ENCODE measurements around the gene GNG4. TPM values are rescaled to one million over a fixed set of nuclear protein-coding genes. Genes with fewer than 3 reads are reported as not detected.
A peak's percentile ranks its signal among the peaks of the same experiment; 100 is the strongest.

The GNG4 gene
- 3.5 and 5.5 TPM in 2 replicates for total RNA-seq (2022)
- Bru-seq, nascent RNA, result percentile 41 among the genes with signal in this experiment
- BruChase-seq, experiment 1, labeled RNA remaining after a 2-hour chase, result percentile 40 among the genes with signal in this experiment
- BruChase-seq, experiment 2, labeled RNA remaining after a 6-hour chase, result percentile 41 among the genes with signal in this experiment
- long read RNA-seq, full-length matches to known transcripts, result 12 of 15 reads
- long read RNA-seq, partial matches to known transcripts, result 0 of 15 reads
- long read RNA-seq, other reads (novel, unspliced or antisense), result 3 of 15 reads

GRCh38 chr1:235649368-235650163 lies at the start of gene GNG4:
GNG4 (minus strand) TSS chr1:235649784; CDS start chr1:235583838, 65,946 bp downstream.
- peaks cover 4% of the 10 kb centered on the region for H3K27me3 Mint-ChIP-seq (ENCODE audit: insufficient read depth, unreplicated experiment)
- H3K4me1 Mint-ChIP-seq (ENCODE audit: low read depth, unreplicated experiment), result peaks cover 7% of the 10 kb centered on the region
- peak; percentile 51 to 66 for DNase-seq
- peak within 1 kb of the TSS; percentile 68 for H3K4me3 Mint-ChIP-seq (ENCODE audit: unreplicated experiment)
- H3K36me3 ChIP-seq (ENCODE audit: control insufficient read depth, insufficient read depth, low read length), result no peaks in the 10 kb centered on the region
- intact Hi-C loops (cut with micrococcal nuclease; ENCODE audit: unreplicated experiment), result loop anchor here (5.0 to 10.0 kb wide), 3 partner anchors 83 to 195 kb away; no protein-coding TSS in a partner anchor
- H3K9me3 ChIP-seq, result no peaks in the 10 kb centered on the region
- BruUV-seq (replicated peaks), result no TSS peak
- H3K4me3 ChIP-seq (ENCODE audit: low read depth, low read length), result peak within 1 kb of the TSS; percentile 57
- peaks cover 18% of the 10 kb centered on the region for H3K4me1 ChIP-seq
- ChIA-PET CTCF (interaction anchor here (0.6 kb wide), 1 partner anchor 146 kb away, joined by 4 read pairs; the partner anchor contains the start of gene B3GALNT2), POLR2A (interaction anchor here (0.6 to 0.7 kb wide), 2 partner anchors 61 to 144 kb away, joined by 4 to 6 read pairs; no protein-coding TSS in a partner anchor)
- TF ChIP-seq CTCF (IDR thresholded peaks at IDR 0.05; ENCODE audit: insufficient read depth in 1 of 2, low read depth in 1 of 2, low read length in 1 of 2, severe bottlenecking in 1 of 2, unreplicated experiment in 1 of 2), result no peak
- no peaks in the 10 kb centered on the region for H3K36me3 Mint-ChIP-seq (ENCODE audit: insufficient read depth, unreplicated experiment)
- H3K9me3 Mint-ChIP-seq (ENCODE audit: unreplicated experiment), result no peaks in the 10 kb centered on the region
- no peaks in the 10 kb centered on the region for H3K27me3 ChIP-seq (replicated peaks; ENCODE audit: control insufficient read depth, insufficient read depth, low read length)
- H3K27ac Mint-ChIP-seq (ENCODE audit: unreplicated experiment), result peak within 1 kb of the TSS; percentile 8

- ChIA-PET CTCF (no interaction called here), POLR2A (no interaction called here)
- Mint-ChIP-seq H3K27ac (ENCODE audit: unreplicated experiment) (no peak overlapping the region), H3K36me3 (ENCODE audit: insufficient read depth, unreplicated experiment) (no peaks in the 10 kb centered on the region), H3K4me1 (ENCODE audit: low read depth, unreplicated experiment) (no peaks in the 10 kb centered on the region), H3K4me3 (ENCODE audit: unreplicated experiment) (no peak overlapping the region), H3K27me3 (ENCODE audit: insufficient read depth, unreplicated experiment) (no peaks in the 10 kb centered on the region), H3K9me3 (ENCODE audit: unreplicated experiment) (no peaks in the 10 kb centered on the region)
- BruUV-seq (replicated peaks), result no TSS peak
- Histone ChIP-seq H3K36me3 (ENCODE audit: control insufficient read depth, insufficient read depth, low read length) (no peaks in the 10 kb centered on the region), H3K9me3 (no peaks in the 10 kb centered on the region), H3K4me1 (no peaks in the 10 kb centered on the region), H3K27me3 (replicated peaks; ENCODE audit: control insufficient read depth, insufficient read depth, low read length) (no peaks in the 10 kb centered on the region), H3K4me3 (ENCODE audit: low read depth, low read length) (no peak overlapping the region)
- no peak for DNase-seq
- intact Hi-C loops (cut with micrococcal nuclease; ENCODE audit: unreplicated experiment), result no loop called here
- no peak for TF ChIP-seq CTCF (IDR thresholded peaks at IDR 0.05; ENCODE audit: insufficient read depth in 1 of 2, low read depth in 1 of 2, low read length in 1 of 2, severe bottlenecking in 1 of 2, unreplicated experiment in 1 of 2)
Observed at GRCh38 chr1:235697508-235697907, 47.9 kb upstream of the GNG4 start.

- Mint-ChIP-seq H3K4me3 (ENCODE audit: unreplicated experiment) (no peak overlapping the region), H3K36me3 (ENCODE audit: insufficient read depth, unreplicated experiment) (no peaks in the 10 kb centered on the region), H3K27ac (ENCODE audit: unreplicated experiment) (no peak overlapping the region), H3K27me3 (ENCODE audit: insufficient read depth, unreplicated experiment) (no peaks in the 10 kb centered on the region), H3K4me1 (ENCODE audit: low read depth, unreplicated experiment) (no peaks in the 10 kb centered on the region), H3K9me3 (ENCODE audit: unreplicated experiment) (no peaks in the 10 kb centered on the region)
- H3K27me3 ChIP-seq (replicated peaks; ENCODE audit: control insufficient read depth, insufficient read depth, low read length), result no peaks in the 10 kb centered on the region
- ChIA-PET POLR2A (no interaction called here), CTCF (no interaction called here)
- no peaks in the 10 kb centered on the region; the same call in 1 of the 2 replicates for H3K9me3 ChIP-seq
- no peaks in the 10 kb centered on the region for H3K36me3 ChIP-seq (ENCODE audit: control insufficient read depth, insufficient read depth, low read length)
- BruUV-seq (replicated peaks), result no TSS peak
- no peaks in the 10 kb centered on the region for H3K4me1 ChIP-seq
- TF ChIP-seq CTCF (IDR thresholded peaks at IDR 0.05; ENCODE audit: insufficient read depth in 1 of 2, low read depth in 1 of 2, low read length in 1 of 2, severe bottlenecking in 1 of 2, unreplicated experiment in 1 of 2), result no peak
- no peak for DNase-seq
- intact Hi-C loops (cut with micrococcal nuclease; ENCODE audit: unreplicated experiment), result no loop called here
- no peak overlapping the region for H3K4me3 ChIP-seq (ENCODE audit: low read depth, low read length)
Observed at GRCh38 chr1:235689356-235689755, 39.8 kb upstream of the GNG4 start.
